Effector memory CD4-positive, alpha-beta T cell (primary cell): Measurements from ENCODE around the gene SH2D7.

Source experiments
- DNase-seq, 3 donors: peaks; one replicate each; pipeline ENCODE4 v3.0.0-alpha.2; 2020
- H3K27ac ChIP-seq: 2 replicates; pipeline ENCODE4 v1.7.0; 2013; ENCODE audit warnings: mild to moderate bottlenecking, low read length, moderate library complexity; ENCODE audit not compliant: insufficient read depth, poor library complexity, severe bottlenecking
- H3K27me3 ChIP-seq: replicated peaks from 2 replicates; pipeline ENCODE4 v1.7.0; 2013; ENCODE audit warnings: mild to moderate bottlenecking, low read length; ENCODE audit not compliant: insufficient read depth, control insufficient read depth, poor library complexity, severe bottlenecking
- H3K36me3 ChIP-seq: 2 replicates; pipeline ENCODE4 v1.7.0; 2013; ENCODE audit warnings: mild to moderate bottlenecking, low read length, moderate library complexity; ENCODE audit not compliant: control insufficient read depth, insufficient read depth
- H3K4me1 ChIP-seq: 2 replicates; pipeline ENCODE4 v1.7.0; 2013; ENCODE audit warnings: low read length, mild to moderate bottlenecking; ENCODE audit not compliant: control insufficient read depth, insufficient read depth, poor library complexity, severe bottlenecking
- H3K4me3 ChIP-seq: 2 replicates; pipeline ENCODE4 v1.7.0; 2013; ENCODE audit warnings: low read length, low read depth, mild to moderate bottlenecking; ENCODE audit not compliant: insufficient read depth, poor library complexity, severe bottlenecking
- H3K9me3 ChIP-seq: 2 replicates; pipeline ENCODE4 v1.7.0; 2013; ENCODE audit warnings: mild to moderate bottlenecking, low read length, moderate library complexity; ENCODE audit not compliant: control insufficient read depth

Gene SH2D7

DNA sequence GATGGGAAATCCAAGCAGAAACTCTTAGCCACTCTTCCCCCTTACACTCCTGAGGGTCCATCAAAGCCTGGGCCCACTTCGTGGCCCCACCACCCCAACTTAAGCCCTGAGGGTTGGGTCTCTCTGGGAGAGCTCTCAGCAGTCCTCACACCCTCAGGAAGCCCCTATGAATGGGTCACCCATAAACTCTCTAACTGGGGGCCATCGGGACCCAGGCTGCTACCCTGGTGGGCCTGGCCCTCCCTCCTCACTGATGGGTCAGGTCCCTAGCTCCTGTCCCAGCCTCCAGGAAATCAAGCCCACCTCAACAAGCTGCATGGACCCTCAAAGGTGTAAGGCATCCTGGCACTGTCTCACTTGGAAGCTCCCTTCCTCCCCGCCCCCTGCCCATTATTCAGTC, 19.4 kb downstream of the SH2D7 start:
- no peaks in the 10 kb centered on the region for H3K27me3 ChIP-seq
- no peak overlapping the region for H3K4me3 ChIP-seq
- no peak overlapping the region for H3K27ac ChIP-seq
- H3K4me1 ChIP-seq: no peaks in the 10 kb centered on the region
- no peaks in the 10 kb centered on the region for H3K9me3 ChIP-seq
- DNase-seq: no peak
- H3K36me3 ChIP-seq: no peaks in the 10 kb centered on the region

DNA sequence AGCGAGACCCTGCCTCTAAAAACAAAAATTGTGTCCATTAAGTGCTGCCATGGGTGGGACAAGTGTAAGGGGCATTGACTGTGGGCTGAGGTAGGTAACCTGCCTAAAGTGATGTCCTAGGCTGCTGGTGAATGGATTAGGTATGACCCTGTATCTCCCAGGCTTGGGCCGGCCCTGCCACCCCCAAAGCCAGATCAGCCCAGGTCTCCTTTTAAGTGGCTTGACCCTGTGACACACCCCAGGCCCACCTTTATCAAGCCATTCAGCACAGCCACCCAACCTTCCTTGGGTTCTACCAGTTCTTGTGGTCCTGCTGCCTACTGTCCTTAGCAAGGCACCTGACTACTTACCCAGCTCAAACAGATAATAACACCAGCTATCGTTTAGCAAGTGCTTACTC, 20.2 kb downstream of the SH2D7 start:
- no peaks in the 10 kb centered on the region for H3K9me3 ChIP-seq
- no peaks in the 10 kb centered on the region for H3K4me1 ChIP-seq
- no peak for DNase-seq
- no peak overlapping the region for H3K27ac ChIP-seq
- H3K36me3 ChIP-seq: no peaks in the 10 kb centered on the region
- H3K27me3 ChIP-seq: no peaks in the 10 kb centered on the region
- H3K4me3 ChIP-seq: no peak overlapping the region

DNA sequence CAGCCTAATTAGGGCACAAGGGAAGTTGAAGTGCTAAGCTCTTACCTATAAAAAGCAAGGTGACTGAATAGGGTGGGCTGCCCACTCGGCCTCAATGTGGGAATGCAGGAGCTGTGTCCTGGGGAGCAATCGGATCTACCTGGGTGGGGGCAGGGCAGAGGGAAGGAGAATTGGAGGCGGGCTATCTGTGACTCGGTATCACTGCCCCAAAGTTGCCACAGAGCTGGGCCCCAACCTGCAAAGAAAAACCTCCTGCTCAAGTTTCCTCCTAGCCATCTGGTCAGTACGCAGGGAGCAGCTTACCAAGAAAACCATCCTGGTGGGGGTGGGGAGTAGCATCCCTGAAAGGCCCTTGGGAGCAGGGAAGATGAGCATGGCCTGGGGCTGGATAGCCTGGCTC, 28.2 kb downstream of the SH2D7 start:
- Histone ChIP-seq H3K27me3 (no peaks in the 10 kb centered on the region), H3K9me3 (no peaks in the 10 kb centered on the region), H3K4me1 (no peaks in the 10 kb centered on the region), H3K27ac (no peak overlapping the region), H3K36me3 (no peaks in the 10 kb centered on the region), H3K4me3 (no peak overlapping the region)
- DNase-seq: no peak

DNA sequence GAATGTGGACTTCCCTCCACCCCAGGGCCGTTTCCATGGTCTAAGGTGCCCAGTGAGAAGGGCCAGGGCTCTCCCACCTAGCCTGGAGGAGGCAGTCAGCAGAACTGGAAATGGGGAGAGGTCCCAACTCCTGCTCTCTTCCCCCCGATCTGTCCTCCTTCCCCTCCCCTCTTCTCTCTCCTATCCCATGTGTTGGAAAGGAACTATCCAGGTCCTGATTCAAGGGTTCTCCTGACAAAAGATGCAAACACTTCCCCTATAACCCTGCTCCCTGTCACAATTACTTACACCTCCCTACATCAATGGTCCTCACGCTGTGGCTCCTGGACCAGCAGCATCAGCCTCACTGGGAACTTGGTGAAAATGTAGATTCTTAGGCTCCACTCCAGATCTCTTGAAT, 32.9 kb downstream of the SH2D7 start:
- H3K27ac ChIP-seq: no peak overlapping the region
- no peaks in the 10 kb centered on the region for H3K36me3 ChIP-seq
- no peak for DNase-seq
- H3K27me3 ChIP-seq: no peaks in the 10 kb centered on the region
- H3K4me1 ChIP-seq: no peaks in the 10 kb centered on the region
- H3K9me3 ChIP-seq: no peaks in the 10 kb centered on the region
- no peak overlapping the region for H3K4me3 ChIP-seq

DNA sequence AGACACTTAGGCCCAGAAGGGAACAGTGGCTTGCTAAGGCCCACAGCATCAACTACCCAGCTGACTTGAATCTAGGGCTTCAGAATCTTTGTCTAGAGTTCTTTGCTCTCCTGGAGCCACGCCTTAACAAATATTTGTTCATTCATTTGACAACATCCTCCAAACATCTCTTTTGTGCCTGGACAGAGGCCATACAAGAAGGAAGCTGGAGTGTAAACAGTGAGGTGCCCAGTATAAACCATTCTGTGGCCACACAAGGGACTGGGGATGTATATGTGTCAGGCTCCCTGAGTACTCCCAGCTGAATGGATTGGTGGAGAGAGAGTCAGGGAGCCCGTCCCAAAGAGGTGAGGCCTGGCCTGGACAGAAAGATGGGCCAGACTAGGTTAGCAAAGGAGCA, 35.5 kb downstream of the SH2D7 start:
- DNase-seq: no peak

DNA sequence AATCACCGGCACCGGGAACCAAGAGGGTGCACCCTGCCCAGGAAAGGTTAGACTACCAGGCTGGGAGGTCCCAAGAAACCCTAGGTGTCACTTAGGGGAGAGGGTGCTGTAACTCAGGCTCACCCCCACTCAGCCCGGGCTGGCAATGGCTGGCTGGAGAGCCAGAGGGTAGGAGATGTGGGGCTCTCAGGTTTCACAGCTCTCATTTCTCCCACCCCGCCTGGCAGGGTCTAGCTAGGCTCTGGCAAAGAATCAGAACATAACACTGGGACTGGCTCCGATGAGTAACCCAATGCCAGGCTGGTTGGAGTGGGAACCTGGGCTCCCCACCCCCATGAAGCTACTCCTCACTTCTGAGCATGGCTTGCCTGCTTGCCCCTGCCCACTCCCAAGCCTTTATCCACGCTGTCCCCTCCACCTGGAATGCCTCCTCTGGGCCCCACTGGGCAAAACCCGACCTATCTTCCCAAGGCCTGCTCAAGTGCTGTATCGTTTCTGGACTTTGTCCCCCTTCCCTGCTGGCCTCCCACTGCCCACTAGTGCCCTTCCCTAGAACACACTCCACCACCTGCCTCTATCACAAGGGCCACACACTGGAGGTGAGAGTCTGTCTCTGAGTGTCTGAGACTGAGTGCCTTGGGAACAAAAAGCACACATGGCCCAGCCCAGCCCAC, 36.9 kb downstream of the SH2D7 start:
- Histone ChIP-seq H3K4me1 (peaks cover 11% of the 10 kb centered on the region), H3K27ac (no peak overlapping the region), H3K9me3 (no peaks in the 10 kb centered on the region), H3K36me3 (no peaks in the 10 kb centered on the region), H3K27me3 (no peaks in the 10 kb centered on the region), H3K4me3 (no peak overlapping the region)
- no peak for DNase-seq

More for the DNA sequence above, 35.5 kb downstream of the SH2D7 start:
- no peak overlapping the region for H3K4me3 ChIP-seq
- no peaks in the 10 kb centered on the region for H3K27me3 ChIP-seq
- H3K9me3 ChIP-seq: no peaks in the 10 kb centered on the region
- H3K27ac ChIP-seq: no peak overlapping the region
- no peaks in the 10 kb centered on the region for H3K36me3 ChIP-seq
- H3K4me1 ChIP-seq: peaks cover 11% of the 10 kb centered on the region

DNA sequence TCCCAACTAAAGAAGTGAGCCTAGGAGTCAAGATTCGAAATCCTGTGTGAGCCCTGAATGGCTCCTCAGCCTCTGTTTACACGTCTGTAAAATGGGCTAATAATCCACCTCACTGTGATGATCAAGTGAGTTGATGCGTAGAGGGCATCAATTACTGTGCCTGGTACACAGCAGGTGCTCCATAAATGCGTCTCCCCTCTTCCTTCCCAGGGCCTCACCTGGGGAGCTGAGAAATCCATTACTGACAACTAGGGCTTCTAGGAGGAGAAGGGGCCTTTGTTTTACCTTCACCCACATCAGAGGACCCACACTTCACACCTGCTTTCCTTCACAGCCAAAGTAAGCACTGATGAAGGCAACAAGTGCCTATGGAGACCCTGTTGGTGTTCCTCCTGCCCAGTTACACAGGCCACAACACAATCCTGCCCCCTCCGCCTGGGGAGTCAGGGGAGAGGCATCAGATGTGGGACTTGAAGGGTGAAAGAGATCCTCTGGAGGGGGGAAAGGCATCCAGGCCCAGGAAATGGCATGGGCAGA, 37.5 kb downstream of the SH2D7 start:
- no peak for DNase-seq
- no peaks in the 10 kb centered on the region for H3K27me3 ChIP-seq
- no peaks in the 10 kb centered on the region for H3K9me3 ChIP-seq
- no peaks in the 10 kb centered on the region for H3K36me3 ChIP-seq
- peaks cover 11% of the 10 kb centered on the region for H3K4me1 ChIP-seq
- H3K4me3 ChIP-seq: no peak overlapping the region
- H3K27ac ChIP-seq: no peak overlapping the region

- Histone ChIP-seq H3K27ac (no peak overlapping the region), H3K4me3 (no peak overlapping the region), H3K4me1 (peaks cover 11% of the 10 kb centered on the region), H3K9me3 (no peaks in the 10 kb centered on the region), H3K36me3 (no peaks in the 10 kb centered on the region), H3K27me3 (no peaks in the 10 kb centered on the region)
- DNase-seq: no peak
Observed at GRCh38 chr15:78130466-78131294, 38.3 kb downstream of the SH2D7 start.

DNA sequence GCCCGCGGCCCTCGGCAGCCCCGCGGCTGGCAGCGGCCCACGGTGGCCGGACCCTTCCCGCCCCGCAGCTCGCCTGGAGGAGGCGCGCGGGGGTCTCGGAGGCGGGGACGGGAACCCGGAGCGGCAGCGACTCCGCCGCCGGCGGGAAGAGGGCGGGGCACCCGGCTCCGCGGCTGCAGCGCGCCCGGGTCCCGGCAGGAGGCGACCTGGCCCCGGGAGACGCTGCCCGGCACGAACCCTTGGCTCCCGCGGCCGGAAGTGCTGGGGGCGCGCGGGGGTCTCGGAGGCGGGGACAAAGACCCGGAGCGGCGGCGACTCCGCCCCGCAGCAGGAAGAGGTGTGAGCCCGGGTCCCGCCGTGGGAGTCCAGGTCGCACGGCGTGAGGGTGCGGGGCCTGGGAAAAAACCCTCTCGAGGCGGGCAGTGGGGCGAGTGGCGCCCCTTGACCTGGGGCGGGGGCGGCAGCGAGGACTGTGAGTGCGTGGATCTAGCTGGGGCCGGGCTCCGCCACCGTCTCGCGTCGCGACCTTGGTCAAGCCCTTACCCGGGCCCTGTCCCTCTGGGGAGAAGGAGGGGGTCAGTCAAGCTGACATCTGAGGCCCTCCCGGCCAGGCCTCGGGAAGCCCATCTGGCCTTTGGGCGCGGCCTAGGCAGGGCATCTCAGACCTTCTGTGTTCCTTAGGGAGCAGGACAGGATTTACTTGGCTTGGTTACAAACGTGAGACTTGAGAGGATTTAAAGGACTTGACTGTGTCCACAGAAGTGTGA, 39.1 kb downstream of the SH2D7 start, which contains the start of gene CIB2:
CIB2 (minus strand) TSS at position 151 of the 767 bp plus-strand sequence. CDS start 230 bp downstream, outside the sequence.
- peak; percentile 63 to 71 (median 69) for DNase-seq
- Histone ChIP-seq H3K4me3 (peak within 1 kb of the TSS; percentile 73), H3K27ac (peak within 1 kb of the TSS; percentile 65), H3K27me3 (no peaks in the 10 kb centered on the region), H3K4me1 (peaks cover 11% of the 10 kb centered on the region), H3K36me3 (no peaks in the 10 kb centered on the region), H3K9me3 (no peaks in the 10 kb centered on the region)
